Left forelimb (tissue), 1 donor: ENCODE measurements around the gene RYR2.
"Not testable (repeated sequence)": the region's sequence is repeated elsewhere in the genome, so short reads cannot be mapped to it uniquely, and the experiment has no call there.

ENCODE experiments used
- DNase-seq: peaks from one replicate; pipeline ENCODE4 v3.0.0-alpha.2; 2018; ENCODE audit warnings: low spot score

Gene RYR2

GRCh38 chr1:237084341-237085077 lies 42.5 kb downstream of the RYR2 start:
- DNase-seq: no peak

- DNase-seq: no peak
Observed at GRCh38 chr1:237091691-237092090, 49.7 kb downstream of the RYR2 start.

GRCh38 chr1:237093691-237094090 lies 51.7 kb downstream of the RYR2 start:
- no peak for DNase-seq

GRCh38 chr1:237098541-237098940 lies 56.6 kb downstream of the RYR2 start:
- DNase-seq: no peak

GRCh38 chr1:237103021-237103420 lies 61.0 kb downstream of the RYR2 start:
- DNase-seq: no peak

- DNase-seq: no peak
Observed at GRCh38 chr1:237104096-237104495, 62.1 kb downstream of the RYR2 start.

GRCh38 chr1:237105826-237106225 lies 63.8 kb downstream of the RYR2 start:
- DNase-seq: no peak

GRCh38 chr1:237108297-237109040 lies 66.5 kb downstream of the RYR2 start:
- no peak for DNase-seq

GRCh38 chr1:237111807-237112206 lies 69.8 kb downstream of the RYR2 start:
- DNase-seq: no peak

GRCh38 chr1:237112663-237113062 lies 70.7 kb downstream of the RYR2 start:
- no peak for DNase-seq

- DNase-seq: no peak
Observed at GRCh38 chr1:237115035-237115434, 73.1 kb downstream of the RYR2 start.

- no peak for DNase-seq
Observed at GRCh38 chr1:237119091-237119490, 77.1 kb downstream of the RYR2 start.

- DNase-seq: no peak
Observed at GRCh38 chr1:237120683-237121082, 78.7 kb downstream of the RYR2 start.

GRCh38 chr1:237124856-237125462 lies 83.0 kb downstream of the RYR2 start:
- DNase-seq: no peak

GRCh38 chr1:237126180-237126579 lies 84.2 kb downstream of the RYR2 start:
- no peak for DNase-seq

GRCh38 chr1:237127301-237127700 lies 85.3 kb downstream of the RYR2 start:
- not testable (repeated sequence) for DNase-seq

- DNase-seq: no peak
Observed at GRCh38 chr1:237133921-237134320, 91.9 kb downstream of the RYR2 start.

- DNase-seq: no peak
Observed at GRCh38 chr1:237134929-237135328, 92.9 kb downstream of the RYR2 start.

- DNase-seq: no peak
Observed at GRCh38 chr1:237138551-237138950, 96.6 kb downstream of the RYR2 start.

GRCh38 chr1:237139732-237140131 lies 97.7 kb downstream of the RYR2 start:
- no peak for DNase-seq

- no peak for DNase-seq
Observed at GRCh38 chr1:237140986-237141385, 99.0 kb downstream of the RYR2 start.

GRCh38 chr1:237141502-237141901 lies 99.5 kb downstream of the RYR2 start:
- no peak for DNase-seq
